Measurements from ENCODE around the gene DMTF1. TPM values are rescaled to one million over a fixed set of nuclear protein-coding genes. Genes with fewer than 3 reads are reported as not detected.

Gene DMTF1
- total and polyA plus RNA-seq, 10 of the 15 experiments (the other 5 are each of a cell fraction or from before 2014, with no cell fraction given) = 24.3 to 191 (median 72.0) TPM

DNA sequence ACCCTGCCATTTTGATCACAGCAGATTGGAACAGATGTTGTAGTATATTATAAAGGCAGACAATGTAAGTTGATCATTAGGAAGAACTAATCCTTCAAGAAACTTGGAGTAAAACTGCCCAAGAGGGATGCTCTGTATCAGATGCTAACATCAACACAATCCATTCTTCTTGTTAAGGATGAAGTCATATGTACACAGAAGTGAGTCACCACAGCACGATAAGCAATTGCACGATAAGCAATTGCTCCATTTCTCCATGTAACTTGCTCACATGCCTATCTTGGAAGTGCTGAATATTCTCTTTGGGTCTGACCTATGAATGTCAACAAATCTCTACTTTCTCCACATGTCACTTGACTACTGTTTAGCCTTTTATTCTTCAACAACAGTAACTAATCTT lies 41.5 kb upstream of the DMTF1 start:
- no peaks in the 10 kb centered on the region for H3K4me1 ChIP-seq (ENCODE audit: control insufficient read depth, insufficient read depth, low read length)
- no peaks in the 10 kb centered on the region for H3K79me2 ChIP-seq (ENCODE audit: control insufficient read depth, insufficient read depth, low read length)
- RAD21 ChIA-PET (ENCODE audit: unreplicated experiment) = no interaction called here
- in situ Hi-C loops (cut with MboI) = no loop called here
- no peak overlapping the region for H3K9ac ChIP-seq (ENCODE audit: control insufficient read depth, insufficient read depth, low read length)
- DNase-seq (ENCODE audit: low read depth, low spot score) (no peak), FAIRE-seq (no peak), ATAC-seq (no peak)
- no peaks in the 10 kb centered on the region; the same call in 2 of the 3 replicates for H3K9me3 ChIP-seq (replicated peaks; ENCODE audit: control insufficient read depth, insufficient read depth, low read length)
- H3K4me3 ChIP-seq = no peak overlapping the region
- POLR2A ChIA-PET = no interaction called here
- no peak overlapping the region for H3K4me2 ChIP-seq (ENCODE audit: control insufficient read depth, insufficient read depth)
- no peaks in the 10 kb centered on the region for H3K27me3 ChIP-seq (replicated peaks in 1 of 2; ENCODE audit: control insufficient read depth in 2 of 2, insufficient read depth in 2 of 2, low read length in 1 of 2)
- H2AFZ ChIP-seq (ENCODE audit: control insufficient read depth, low read depth, low read length) = no peak overlapping the region
- no peaks in the 10 kb centered on the region for H4K20me1 ChIP-seq (ENCODE audit: control insufficient read depth, insufficient read depth)
- SMC1A ChIA-PET (ENCODE audit: uncharacterized antibody, unreplicated experiment) = no interaction called here
- CTCF ChIA-PET = no interaction called here
- no peak overlapping the region for H3K27ac ChIP-seq (ENCODE audit: control insufficient read depth, insufficient read depth)
- no peaks in the 10 kb centered on the region for H3K36me3 ChIP-seq (ENCODE audit: control insufficient read depth in 2 of 2, insufficient read depth in 2 of 2, low read length in 1 of 2)
- 76% methylated on average over 2 of the region's 2 CpGs for WGBS (ENCODE audit: insufficient coverage, insufficient replicate concordance, low lambda C conversion rate, missing lambda C conversion rate)
- intact Hi-C loops (cut with micrococcal nuclease; ENCODE audit: unreplicated experiment) = no loop called here
- BruUV-seq (replicated peaks) = no TSS peak
- TF ChIP-seq CEBPB (IDR thresholded peaks at IDR 0.05; ENCODE audit: borderline replicate concordance in 1 of 2, low read depth in 2 of 2, low read length in 2 of 2) (no peak), SREBF1 (IDR thresholded peaks at IDR 0.05; ENCODE audit: low read length) (no peak), MEF2A (IDR thresholded peaks at IDR 0.05; ENCODE audit: insufficient read depth, low read depth, low read length) (no peak), BHLHE40 (IDR thresholded peaks at IDR 0.05; ENCODE audit: borderline replicate concordance in 1 of 2, low read depth in 2 of 2, low read length in 1 of 2) (no peak), BRCA1 (IDR thresholded peaks at IDR 0.05; ENCODE audit: low read depth, low read length) (no peak), TCF12 (IDR thresholded peaks at IDR 0.05; ENCODE audit: low read depth, low read length) (no peak), CREB1 (IDR thresholded peaks at IDR 0.05; ENCODE audit: low read depth) (no peak), ZBED1 (IDR thresholded peaks at IDR 0.05; ENCODE audit: borderline replicate concordance) (no peak), RBBP5 (conservative IDR thresholded peaks at IDR 0.05) (no peak), ASH2L (IDR thresholded peaks at IDR 0.05; ENCODE audit: borderline replicate concordance, low read depth) (no peak), TCF3 (IDR thresholded peaks at IDR 0.05; ENCODE audit: borderline replicate concordance, insufficient read depth, low read depth, low read length) (no peak), FOS (IDR thresholded peaks at IDR 0.05; ENCODE audit: borderline replicate concordance, extremely low read depth, insufficient read length) (no peak)
- TF ChIP-seq, protein P1, sequence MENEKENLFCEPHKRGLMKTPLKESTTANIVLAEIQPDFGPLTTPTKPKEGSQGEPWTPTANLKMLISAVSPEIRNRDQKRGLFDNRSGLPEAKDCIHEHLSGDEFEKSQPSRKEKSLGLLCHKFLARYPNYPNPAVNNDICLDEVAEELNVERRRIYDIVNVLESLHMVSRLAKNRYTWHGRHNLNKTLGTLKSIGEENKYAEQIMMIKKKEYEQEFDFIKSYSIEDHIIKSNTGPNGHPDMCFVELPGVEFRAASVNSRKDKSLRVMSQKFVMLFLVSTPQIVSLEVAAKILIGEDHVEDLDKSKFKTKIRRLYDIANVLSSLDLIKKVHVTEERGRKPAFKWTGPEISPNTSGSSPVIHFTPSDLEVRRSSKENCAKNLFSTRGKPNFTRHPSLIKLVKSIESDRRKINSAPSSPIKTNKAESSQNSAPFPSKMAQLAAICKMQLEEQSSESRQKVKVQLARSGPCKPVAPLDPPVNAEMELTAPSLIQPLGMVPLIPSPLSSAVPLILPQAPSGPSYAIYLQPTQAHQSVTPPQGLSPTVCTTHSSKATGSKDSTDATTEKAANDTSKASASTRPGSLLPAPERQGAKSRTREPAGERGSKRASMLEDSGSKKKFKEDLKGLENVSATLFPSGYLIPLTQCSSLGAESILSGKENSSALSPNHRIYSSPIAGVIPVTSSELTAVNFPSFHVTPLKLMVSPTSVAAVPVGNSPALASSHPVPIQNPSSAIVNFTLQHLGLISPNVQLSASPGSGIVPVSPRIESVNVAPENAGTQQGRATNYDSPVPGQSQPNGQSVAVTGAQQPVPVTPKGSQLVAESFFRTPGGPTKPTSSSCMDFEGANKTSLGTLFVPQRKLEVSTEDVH (IDR thresholded peaks at IDR 0.05; ENCODE audit: low read depth, partially characterized antibody) = no peak
- TF ChIP-seq, protein P2, sequence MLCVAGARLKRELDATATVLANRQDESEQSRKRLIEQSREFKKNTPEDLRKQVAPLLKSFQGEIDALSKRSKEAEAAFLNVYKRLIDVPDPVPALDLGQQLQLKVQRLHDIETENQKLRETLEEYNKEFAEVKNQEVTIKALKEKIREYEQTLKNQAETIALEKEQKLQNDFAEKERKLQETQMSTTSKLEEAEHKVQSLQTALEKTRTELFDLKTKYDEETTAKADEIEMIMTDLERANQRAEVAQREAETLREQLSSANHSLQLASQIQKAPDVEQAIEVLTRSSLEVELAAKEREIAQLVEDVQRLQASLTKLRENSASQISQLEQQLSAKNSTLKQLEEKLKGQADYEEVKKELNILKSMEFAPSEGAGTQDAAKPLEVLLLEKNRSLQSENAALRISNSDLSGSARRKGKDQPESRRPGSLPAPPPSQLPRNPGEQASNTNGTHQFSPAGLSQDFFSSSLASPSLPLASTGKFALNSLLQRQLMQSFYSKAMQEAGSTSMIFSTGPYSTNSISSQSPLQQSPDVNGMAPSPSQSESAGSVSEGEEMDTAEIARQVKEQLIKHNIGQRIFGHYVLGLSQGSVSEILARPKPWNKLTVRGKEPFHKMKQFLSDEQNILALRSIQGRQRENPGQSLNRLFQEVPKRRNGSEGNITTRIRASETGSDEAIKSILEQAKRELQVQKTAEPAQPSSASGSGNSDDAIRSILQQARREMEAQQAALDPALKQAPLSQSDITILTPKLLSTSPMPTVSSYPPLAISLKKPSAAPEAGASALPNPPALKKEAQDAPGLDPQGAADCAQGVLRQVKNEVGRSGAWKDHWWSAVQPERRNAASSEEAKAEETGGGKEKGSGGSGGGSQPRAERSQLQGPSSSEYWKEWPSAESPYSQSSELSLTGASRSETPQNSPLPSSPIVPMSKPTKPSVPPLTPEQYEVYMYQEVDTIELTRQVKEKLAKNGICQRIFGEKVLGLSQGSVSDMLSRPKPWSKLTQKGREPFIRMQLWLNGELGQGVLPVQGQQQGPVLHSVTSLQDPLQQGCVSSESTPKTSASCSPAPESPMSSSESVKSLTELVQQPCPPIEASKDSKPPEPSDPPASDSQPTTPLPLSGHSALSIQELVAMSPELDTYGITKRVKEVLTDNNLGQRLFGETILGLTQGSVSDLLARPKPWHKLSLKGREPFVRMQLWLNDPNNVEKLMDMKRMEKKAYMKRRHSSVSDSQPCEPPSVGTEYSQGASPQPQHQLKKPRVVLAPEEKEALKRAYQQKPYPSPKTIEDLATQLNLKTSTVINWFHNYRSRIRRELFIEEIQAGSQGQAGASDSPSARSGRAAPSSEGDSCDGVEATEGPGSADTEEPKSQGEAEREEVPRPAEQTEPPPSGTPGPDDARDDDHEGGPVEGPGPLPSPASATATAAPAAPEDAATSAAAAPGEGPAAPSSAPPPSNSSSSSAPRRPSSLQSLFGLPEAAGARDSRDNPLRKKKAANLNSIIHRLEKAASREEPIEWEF (IDR thresholded peaks at IDR 0.05; ENCODE audit: insufficient replicate concordance, low read depth, low read length) = no peak
- TF ChIP-seq, protein P3, sequence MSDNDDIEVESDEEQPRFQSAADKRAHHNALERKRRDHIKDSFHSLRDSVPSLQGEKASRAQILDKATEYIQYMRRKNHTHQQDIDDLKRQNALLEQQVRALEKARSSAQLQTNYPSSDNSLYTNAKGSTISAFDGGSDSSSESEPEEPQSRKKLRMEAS (IDR thresholded peaks at IDR 0.05; ENCODE audit: low read depth, low read length) = no peak

All from GM12878 (cell line).